HG03442 (cell line): Measurements from ENCODE around the gene C1QTNF4.
"Not testable (repeated sequence)": the region's sequence is repeated elsewhere in the genome, so short reads cannot be mapped to it uniquely, and the experiment has no call there.

ENCODE experiments used
- ATAC-seq: cut with Tn5 transposase; IDR thresholded peaks from one replicate; pipeline ENCODE4 v1.9.1; 2021; ENCODE audit warnings: mild to moderate bottlenecking, moderate library complexity; ENCODE audit not compliant: unreplicated experiment

The C1QTNF4 gene

DNA sequence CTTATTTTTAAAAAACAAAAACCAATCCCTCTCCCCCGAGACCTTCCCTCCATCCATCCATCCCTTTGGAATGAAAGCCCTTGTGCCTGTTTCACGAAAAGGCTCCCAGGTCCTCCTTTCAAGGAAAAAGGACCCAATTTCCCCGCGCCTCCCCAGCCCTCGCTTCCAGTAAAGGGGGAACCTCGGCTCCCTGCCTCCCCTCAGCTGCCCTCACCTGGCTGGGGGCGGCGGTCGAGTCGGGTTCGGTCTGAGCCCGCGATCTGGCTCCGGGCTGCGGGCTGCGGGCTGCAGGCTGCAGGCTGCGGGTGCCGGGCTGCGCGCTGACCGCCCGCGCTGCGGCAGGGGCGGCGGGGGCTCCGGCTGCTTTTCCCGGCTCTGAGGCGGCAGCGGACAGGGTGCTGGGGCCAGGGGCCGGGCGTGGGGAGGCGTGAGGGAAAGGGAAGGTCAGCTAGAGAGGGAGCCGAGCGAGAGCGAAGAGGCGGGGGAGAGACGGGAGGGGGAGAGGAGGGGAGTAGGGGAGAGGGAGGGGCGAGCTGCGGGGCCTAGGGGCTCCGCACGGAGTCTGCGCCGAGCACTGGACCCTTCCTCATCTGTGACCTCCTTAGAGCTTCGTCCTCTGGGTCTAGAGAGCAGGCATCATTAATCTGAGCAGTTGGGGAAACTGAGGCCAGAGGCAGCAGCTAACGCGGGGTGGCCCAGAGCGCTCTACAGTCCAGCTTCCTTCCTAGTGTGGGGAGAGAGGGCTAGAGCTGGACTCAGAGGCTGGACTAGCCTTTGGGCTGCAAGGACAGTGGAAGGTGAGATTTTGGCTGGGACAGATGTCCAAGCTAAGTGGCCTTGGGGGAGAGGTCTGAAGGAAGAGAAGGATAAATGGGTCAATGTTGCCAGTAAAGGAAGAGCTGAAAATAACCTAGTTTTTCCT lies at the start of gene C1QTNF4:
Gene C1QTNF4 (minus strand): TSS at position 478 of the 922 bp plus-strand sequence. CDS start 3,601 bp downstream, outside the sequence.
- no peak for ATAC-seq

DNA sequence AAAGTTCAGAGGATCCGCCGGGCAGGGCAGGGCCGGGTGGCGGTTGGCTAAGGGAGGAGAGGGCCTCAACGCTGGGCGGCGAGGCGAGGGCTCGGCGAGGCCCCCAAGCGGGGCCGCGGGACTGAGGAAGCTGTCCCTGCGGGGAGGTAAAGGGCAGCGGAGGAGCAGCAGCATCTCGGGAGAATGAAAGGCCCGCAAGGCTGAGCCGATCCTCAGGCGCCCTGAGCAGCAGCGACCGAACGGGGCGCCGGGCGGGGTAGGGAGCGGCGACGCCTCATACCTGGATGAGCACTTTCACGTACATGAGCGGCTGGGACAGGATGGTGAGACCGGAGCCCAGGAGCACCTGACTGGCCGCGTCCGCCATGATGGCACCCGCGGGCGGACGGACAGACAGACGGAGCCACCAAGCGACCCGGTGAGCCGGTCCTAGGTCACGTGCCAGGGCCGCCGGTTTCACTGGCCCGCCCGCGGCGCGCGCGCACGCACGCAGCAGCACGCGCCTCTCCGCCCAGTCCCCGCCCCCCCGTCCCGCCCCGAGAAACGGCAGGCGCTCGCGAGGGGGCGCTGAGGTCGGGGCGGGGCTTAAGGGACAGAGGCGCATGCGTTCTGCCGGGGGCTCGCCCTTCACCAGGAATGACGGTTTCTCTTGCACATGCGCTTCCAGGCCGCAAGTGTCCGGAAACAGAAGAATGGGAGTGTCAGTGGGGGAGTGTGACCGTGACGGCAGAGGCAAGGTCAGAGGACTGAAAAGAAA lies 48.1 kb upstream of the C1QTNF4 start, which contains the start of gene MTCH2:
Gene MTCH2 (minus strand): TSS at position 461 of the 757 bp plus-strand sequence. CDS start 94 bp downstream, at position 367.
- peak; percentile 88 for ATAC-seq

DNA sequence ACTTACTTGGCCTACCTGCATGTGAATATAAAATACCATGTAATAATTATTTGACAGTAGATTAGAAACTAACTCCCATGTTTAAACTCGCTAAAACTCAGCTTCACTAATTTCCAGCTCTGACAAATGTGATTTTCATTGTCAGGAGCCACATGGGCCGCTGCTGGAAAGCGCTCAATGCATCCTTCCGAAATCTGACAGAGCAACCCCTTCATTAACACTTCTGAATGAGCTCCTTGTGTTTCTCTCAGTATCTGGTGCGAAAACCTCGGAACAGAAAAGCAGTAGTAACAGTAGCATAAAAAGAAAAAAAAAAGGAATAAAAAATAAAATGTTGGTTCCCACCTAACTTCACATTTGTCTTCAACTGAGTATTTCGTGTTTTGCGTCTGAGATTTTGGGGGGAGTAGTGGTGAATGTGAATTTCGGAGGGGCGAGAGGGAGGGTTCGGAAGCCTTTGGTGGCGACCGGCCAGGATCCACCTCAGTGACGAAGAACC lies 47.4 kb upstream of the C1QTNF4 start:
- ATAC-seq, result no peak

DNA sequence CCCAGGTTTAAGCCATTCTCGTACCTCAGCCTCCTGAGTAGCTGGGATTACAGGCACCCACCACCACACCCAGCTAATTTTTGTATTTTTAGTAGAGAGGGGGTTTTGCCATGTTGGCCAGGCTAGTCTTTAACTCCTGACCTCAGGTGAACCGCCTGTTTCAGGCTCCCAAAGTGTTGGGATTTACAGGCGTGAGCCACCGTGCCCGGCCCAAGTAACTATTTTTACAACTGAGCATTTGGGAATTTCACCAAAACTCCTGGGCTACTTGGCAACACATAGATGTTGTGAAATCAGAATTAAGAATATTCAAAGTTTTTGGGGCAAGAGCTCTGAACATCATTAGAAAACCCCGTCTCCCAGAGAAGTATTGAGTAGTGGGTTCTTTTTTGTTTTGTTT lies 46.3 kb upstream of the C1QTNF4 start:
- ATAC-seq, result not testable (repeated sequence)

DNA sequence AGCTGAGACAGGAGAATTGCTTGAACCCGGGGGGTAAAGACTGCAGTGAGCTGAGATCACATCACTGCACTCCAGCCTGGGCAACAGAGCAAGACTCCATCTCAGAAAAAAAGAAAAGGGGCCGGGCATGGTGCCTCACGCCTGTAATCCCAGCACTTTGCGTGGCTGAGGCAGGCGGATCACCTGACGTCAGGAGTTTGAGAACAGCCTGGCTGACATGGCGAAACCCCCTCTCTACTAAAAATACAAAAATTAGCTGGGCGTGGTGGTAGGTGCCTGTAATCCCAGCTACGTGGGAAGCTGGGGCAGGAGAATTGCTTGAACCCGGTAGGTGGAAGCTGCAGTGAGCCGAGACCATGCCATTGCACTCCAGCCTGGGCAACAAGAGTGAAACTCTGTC lies 42.1 kb upstream of the C1QTNF4 start:
- ATAC-seq, result not testable (repeated sequence)

DNA sequence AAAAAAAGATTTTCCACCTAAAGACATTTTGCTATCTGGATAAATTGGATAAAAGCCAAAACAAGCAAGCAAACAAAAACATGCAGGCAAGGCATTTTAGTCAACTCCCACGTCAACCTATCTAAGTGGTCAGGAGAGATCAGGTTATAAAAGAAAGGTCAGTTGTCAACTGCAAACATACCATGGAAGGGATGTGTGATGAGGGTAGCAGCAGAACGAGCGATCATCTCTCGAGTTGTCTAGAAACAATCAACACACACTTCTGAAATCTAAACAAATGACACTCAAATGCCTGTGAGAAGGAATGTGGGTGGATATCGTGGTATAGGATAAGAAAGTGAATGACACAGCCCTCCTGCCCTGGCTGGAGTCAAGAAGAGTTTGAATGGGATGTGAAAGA lies 37.3 kb upstream of the C1QTNF4 start:
- no peak for ATAC-seq

DNA sequence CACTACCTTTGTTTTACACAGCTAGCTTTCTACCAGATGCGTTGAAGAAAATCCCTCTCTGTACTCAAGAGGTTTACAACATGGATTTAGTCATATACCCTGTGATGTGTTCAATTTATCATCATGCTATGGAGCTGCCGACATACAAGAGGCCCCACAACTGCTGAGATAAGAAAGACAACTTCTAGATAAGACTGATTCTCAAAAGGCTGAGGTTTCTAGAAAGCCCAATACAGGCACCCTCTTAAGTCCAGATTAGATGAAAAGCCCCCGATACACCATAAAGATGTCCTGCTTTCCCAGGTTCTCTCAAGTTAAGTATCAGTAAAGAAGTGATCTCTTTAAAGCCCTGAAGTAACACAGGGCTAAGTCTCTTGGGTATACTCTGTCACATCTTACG lies 33.8 kb upstream of the C1QTNF4 start:
- no peak for ATAC-seq

DNA sequence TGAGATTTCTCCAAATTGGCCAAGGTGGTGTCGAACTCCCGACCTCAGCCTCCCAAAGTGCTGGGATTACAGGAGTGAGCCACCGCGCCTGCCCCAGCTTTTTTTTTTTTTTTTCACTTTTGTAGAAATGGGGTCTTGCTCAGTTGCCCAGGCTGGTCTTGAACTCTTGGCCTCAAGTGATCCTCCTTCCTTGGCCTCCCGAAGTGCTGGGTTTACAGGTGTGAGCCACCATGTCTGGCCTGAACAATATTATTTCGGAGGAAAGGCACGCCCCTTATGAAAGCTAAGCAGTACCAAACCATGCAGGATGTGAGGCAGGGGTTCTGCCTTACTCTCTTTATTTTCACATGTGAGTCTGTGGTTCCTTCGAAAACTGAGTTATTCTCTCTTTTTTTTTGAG lies 32.0 kb upstream of the C1QTNF4 start:
- ATAC-seq, result no peak

DNA sequence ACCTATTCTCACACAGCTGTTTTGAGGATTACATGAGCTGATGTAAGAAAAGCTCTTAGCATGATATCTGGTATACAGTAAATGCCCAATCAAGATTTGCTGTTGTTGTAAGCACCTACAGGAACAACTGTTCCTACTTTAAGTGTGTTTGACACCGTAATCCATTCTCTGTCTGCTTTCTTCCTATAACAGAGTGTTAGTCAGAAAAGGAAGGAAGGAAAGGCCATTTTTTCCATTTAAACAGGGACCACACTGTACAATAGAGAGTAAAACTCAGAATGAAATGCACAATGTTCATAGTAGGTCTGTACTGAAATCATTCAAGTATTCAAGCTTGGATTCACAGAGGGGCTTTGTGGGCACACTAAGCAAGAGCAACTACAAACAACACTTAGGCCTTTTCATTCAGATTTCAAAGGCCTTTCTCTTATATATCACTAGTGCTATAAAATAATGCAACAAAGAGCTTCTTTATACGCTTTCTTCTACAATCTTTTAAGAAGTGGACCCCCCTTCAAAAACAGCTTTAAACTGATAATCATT lies 26.7 kb upstream of the C1QTNF4 start:
- ATAC-seq, result no peak

DNA sequence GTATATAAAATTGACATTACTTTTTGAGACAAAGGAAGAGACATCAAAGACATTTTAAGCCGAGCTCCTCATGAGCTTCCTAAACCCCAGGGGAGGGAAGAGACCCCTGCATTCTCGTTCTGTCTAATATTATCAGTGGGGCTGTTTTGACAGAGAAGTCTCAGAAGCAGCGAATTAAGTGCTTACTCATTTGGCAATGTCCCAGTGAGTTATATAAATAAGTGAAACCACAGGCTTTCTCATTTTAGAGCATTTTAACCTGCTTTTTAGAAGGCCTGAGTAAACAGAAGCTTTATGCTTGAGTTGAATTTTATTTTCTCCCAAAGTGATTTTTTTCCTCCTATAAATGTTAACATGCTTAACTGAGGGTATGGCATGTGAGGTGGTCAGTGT lies 23.2 kb upstream of the C1QTNF4 start:
- ATAC-seq, result no peak

DNA sequence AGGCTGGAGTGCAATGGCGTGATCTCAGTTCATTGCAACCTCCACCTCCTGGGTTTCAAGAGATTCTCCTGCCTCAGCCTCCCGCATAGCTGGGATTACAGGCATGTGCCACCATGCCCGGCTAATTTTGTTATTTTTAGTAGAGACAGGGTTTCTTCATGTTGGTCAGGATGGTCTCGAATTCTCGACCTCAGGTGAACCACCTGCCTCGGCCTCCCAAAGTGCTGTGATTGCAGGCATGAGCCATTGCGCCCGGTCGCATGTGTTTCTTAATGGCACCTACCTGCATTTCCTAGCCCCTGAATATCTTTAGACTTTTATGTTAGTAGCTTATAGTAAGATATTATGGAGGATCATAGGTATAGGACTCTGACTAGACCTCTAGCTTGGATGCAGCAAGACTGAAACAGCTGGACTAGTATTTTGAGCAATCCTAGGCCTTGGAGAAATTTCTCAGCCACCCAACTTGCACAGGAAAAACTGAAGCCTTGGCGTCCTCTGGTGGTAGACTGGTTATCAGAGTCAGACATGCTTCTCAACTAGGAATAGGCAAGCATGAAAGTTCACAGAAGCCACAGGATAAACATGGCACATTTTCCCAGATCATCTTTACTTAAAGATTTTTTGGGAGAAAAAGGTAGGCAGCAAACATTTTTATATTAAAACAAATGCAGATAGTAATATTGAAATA lies 22.7 kb upstream of the C1QTNF4 start:
- ATAC-seq, result no peak

DNA sequence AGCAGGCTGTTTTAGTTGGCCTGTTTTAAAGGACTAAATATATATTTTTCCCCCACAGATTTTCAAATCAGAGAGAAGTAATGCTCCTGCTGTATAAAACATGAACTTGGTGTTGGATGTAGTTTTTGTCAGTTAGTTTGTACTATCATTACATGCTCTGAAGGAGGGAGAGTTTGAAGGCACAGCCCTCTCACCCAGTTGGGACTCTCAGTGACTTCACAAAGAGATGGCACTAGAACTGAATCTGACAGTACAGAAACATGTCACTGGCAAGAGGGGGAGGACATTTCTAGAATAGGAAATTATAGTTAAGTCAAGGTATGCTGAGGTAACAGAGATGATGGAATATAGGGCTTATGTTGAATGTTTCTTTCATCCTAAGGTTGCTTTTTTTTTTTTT lies 21.0 kb upstream of the C1QTNF4 start:
- no peak for ATAC-seq

DNA sequence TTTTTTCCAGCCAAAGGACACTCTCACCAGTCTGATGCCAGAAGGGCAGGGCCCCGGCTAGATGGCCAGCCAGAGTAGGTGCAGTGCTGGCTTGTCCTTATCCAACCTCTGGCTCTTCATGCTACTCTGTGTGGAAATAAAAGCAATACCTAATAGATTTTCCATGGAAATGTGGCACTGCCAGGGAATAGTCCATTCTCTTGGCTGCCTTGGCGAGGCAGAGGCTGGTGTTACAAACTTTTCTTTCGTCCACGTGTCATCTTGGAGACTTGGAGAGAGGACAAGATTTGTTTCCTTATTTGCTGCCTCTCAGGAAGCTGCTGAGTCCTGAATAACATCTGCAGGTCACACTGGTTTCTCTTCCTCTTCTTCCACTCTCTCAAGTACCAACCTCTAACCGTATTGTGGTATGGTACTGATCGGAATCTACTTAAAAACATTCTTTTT lies 17.2 kb upstream of the C1QTNF4 start:
- peak; percentile 81 for ATAC-seq

DNA sequence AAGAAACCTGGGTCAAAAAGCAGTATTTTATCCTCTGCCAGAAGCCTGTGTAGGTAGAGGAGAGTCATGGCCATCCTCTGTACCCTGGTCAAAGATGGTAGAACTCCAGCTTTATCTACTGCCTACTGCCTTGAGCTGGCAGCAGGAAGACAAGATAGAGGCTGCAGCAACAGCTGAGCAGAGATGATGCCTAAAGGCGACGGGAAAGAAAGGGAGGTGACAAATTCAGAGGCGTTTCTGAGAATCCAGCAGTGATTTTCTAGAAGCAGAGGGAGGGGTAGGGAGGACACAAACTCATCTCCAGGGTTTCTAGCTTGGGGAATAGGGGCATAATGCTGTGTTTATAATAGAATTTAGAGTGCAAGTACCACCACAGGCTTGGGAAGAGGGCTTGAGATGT lies 15.5 kb upstream of the C1QTNF4 start:
- ATAC-seq, result no peak

DNA sequence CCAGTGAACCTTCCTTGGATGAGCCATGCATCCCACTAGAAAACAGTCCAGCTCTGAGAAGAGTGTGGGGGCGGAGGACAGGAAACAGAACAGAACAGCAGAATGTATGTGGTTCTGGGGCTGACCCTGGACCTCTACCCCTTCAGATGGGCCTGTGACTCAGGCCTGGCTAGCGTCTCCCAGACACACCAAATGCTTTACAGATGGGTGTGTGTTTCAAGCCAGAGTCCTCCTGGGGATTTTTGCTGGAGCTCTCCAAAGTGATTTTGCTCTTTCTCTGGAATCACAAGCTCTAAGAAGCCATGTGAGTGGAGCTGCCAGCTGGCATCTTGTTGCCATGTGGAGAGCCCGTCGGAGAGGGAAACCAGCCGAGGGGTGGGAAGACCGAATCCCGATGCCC lies 13.2 kb upstream of the C1QTNF4 start:
- ATAC-seq, result no peak

DNA sequence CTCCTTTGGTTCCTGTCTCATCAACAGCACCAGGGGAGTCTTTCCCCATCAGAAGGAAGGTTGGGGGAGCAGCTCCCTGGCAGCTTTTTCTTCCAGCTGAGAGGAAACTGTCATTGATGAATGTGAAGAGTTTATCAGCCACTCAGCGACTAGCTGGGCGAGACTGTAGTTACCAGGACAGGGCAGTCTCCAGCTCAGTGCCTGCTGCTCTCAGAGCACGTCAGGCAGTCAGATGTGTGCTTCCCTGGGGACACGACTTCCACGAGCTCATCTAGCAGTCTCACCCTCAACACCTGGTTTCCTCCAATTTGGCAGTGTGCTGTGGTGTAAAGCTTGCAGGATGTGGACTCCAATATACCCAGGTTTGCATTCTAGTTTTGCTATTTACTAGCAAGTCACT lies 12.5 kb upstream of the C1QTNF4 start:
- no peak for ATAC-seq

DNA sequence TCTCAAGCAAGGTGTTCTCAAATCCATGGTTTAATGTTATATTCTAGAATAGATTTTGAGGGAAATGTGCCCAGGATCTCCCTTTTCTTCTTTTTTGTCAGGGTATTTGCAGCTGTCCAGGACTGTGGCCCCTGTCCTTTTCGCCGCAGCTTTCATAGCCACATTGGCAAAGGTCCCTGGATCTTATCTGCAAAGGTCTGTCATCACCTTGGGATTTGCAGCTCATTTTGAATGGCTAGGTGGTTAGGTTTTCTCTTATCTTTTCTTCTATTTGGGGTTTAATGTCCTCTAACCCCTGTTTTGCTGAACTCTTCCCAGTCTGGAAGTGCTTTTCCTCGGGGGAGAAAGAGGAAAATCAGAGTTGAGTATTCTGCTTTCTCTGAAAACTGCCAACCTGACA lies 11.7 kb upstream of the C1QTNF4 start:
- no peak for ATAC-seq

DNA sequence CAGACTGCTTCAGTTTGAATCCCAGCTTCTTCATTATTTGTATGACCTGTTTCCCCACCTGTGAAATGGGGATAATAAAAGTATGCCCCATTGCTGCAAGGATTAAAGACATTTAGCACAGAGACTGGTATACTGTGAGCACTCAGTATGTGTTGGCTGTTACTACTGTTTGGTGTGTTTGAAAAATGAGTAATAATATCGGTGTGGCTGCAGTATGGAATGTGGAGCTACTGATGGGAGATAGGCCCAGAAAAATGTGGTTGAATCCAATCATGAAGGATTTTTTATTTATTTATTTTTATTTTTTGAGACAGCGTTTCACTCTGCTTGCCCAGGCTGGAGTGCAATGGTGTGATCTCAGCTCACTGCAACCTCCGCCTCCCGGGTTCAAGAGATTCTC lies 9.1 kb upstream of the C1QTNF4 start:
- no peak for ATAC-seq

DNA sequence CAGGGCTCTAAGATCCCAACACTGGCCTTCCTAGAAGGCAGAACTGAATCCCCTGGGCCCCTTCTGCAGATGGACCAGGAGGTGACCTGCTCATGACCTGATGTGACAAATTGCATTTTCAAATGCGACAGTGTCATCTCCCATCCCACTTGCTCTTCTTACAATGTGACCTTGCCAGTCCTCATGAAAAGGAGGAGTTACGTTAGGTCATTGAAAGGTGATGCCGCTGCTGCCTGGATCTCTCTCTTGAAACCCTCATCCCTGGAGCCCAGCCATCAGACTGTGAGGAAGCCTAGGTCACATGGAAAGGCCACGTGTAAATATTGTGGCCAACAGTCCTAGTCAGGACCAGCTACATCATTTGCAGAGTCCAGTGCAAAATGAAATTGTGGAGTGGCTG lies 5.7 kb upstream of the C1QTNF4 start:
- ATAC-seq, result no peak

DNA sequence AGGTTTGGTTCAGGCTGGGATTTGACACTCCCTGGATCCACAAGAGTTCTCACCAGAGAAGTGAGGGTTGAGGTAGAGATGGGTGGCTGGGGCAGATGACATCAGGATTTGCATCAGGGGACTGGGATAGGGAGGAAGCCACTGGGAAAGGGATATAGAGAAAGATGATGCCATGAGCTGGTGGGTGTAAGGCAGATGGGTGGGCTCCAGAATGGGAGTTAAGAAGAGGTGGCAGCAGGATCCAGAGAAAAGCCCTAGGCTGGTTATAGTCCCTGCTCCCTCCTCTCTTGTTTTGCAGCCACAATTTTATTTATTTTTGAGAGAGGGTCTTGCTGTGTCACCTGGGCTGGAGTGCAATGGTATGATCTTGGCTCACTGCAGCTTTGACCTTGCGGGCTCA lies 1.8 kb upstream of the C1QTNF4 start:
- ATAC-seq, result no peak

DNA sequence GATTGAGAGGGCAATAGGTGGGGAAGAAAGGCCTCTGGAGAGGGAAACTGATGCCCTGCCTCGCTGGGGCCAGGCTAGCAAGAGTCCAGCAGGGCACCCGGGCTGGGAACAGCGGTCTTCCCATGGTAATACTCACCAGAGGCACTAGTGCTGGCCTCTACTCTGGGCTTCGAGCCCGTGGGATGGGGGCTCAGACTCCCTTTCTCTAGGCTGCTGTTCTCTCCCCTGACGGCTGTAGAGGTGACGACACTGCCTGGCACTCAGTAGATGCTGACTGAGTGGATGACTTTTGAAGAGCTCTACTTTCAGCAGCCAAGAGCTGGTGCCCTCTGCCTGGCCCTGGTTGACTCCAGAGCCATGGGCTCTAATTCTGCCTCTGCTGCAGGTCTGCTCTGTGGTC lies 818 bp upstream of the C1QTNF4 start:
- no peak for ATAC-seq
